Urinary bladder (tissue), 4 donors: ENCODE data around the gene HPSE2. TPM values are rescaled to one million over a fixed set of nuclear protein-coding genes. Genes with fewer than 3 reads are reported as not detected.
"Not testable (repeated sequence)": the region's sequence is repeated elsewhere in the genome, so short reads cannot be mapped to it uniquely, and the experiment has no call there.

Experiments
- DNase-seq: peaks from one replicate; pipeline ENCODE4 v3.0.0-alpha.2; 2015; ENCODE audit errors: extremely low spot score
- H3K27ac ChIP-seq: one replicate; pipeline ENCODE4 v1.5.1; 2013; ENCODE audit warnings: low read depth, mild to moderate bottlenecking, moderate library complexity
- H3K36me3 ChIP-seq: one replicate; pipeline ENCODE4 v1.6.1; 2013; ENCODE audit warnings: mild to moderate bottlenecking, moderate library complexity; ENCODE audit not compliant: insufficient read depth
- H3K4me1 ChIP-seq: one replicate; pipeline ENCODE4 v1.6.1; 2013; ENCODE audit warnings: mild to moderate bottlenecking, moderate library complexity; ENCODE audit not compliant: insufficient read depth
- H3K4me3 ChIP-seq: one replicate; pipeline ENCODE4 v1.5.1; 2013; ENCODE audit warnings: low read depth, low read length
- WGBS: extraction: QIAGEN DNeasy Blood & Tissue Kit; methylation state at CpG from one replicate; pipeline ENCODE4 v1.1.7; 2013; 5-methylcytosine and 5-hydroxymethylcytosine counted together
- polyA plus RNA-seq: library from polyadenylated mRNA; stranded (reverse); fragments of 200-250 nt; gene quantifications from one replicate; pipeline ENCODE4 v1.2.3, GENCODE V29; 2013
- total RNA-seq: library from RNA; depleted of rRNA; stranded (reverse); fragments of >200 nt; gene quantifications from one replicate; pipeline ENCODE4 v1.2.3, GENCODE V29; 2014
- donor health status: healthy with polysubstance abuse.
- donor health status: healthy.

HPSE2 gene
- total and polyA plus RNA-seq, 2 donors: 46.3 to 48.1 TPM

- Histone ChIP-seq H3K27ac (no peak overlapping the region), H3K4me3 (no peak overlapping the region), H3K4me1 (no peaks in the 10 kb centered on the region), H3K36me3 (no peaks in the 10 kb centered on the region)
- WGBS: 66% methylated on average over 8 of the region's 8 CpGs
- no peak for DNase-seq
These were observed 707.4 kb downstream of the HPSE2 start for GRCh38 chr10:98528166-98528804.

GRCh38 chr10:98525969-98526368, 709.7 kb downstream of the HPSE2 start:
- Histone ChIP-seq H3K4me1 (no peaks in the 10 kb centered on the region), H3K36me3 (no peaks in the 10 kb centered on the region), H3K27ac (no peak overlapping the region), H3K4me3 (no peak overlapping the region)
- no peak for DNase-seq
- 97% methylated on average over 3 of the region's 3 CpGs for WGBS

DNA sequence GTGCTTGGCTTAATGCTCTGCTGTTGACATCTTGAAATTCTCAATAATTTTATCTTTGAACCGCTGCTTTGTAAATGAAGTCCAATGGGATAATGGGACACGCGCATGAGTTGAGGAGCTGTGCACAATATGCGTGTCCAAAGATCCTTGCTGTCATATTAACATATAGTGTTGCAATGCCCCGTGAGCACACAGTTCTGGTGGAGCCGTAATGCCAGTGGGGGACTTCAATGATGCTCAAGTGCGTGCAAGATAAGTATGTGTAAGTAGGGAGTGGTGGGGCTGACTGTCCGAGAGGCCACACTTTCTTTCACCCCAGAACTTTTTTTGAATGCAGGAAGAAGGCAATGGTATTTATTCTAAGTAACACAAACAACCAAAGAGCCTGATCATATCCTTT, 711.5 kb downstream of the HPSE2 start:
- Histone ChIP-seq H3K36me3 (no peaks in the 10 kb centered on the region), H3K4me3 (no peak overlapping the region), H3K4me1 (no peaks in the 10 kb centered on the region), H3K27ac (no peak overlapping the region)
- no peak for DNase-seq
- 83% methylated on average over 8 of the region's 8 CpGs for WGBS

GRCh38 chr10:98519841-98520240, 715.8 kb downstream of the HPSE2 start:
- DNase-seq: no peak
- no peak overlapping the region for H3K27ac ChIP-seq
- no peak overlapping the region for H3K4me3 ChIP-seq
- 69% methylated on average over 2 of the region's 2 CpGs for WGBS
- no peaks in the 10 kb centered on the region for H3K4me1 ChIP-seq
- H3K36me3 ChIP-seq: no peaks in the 10 kb centered on the region

- Histone ChIP-seq H3K36me3 (no peaks in the 10 kb centered on the region), H3K4me1 (no peaks in the 10 kb centered on the region), H3K4me3 (no peak overlapping the region), H3K27ac (no peak overlapping the region)
- WGBS: 76% methylated on average over 2 of the region's 2 CpGs
- DNase-seq: no peak
These were observed 718.0 kb downstream of the HPSE2 start for GRCh38 chr10:98517672-98518071.

GRCh38 chr10:98516352-98516751, 719.3 kb downstream of the HPSE2 start:
- Histone ChIP-seq H3K36me3 (no peaks in the 10 kb centered on the region), H3K4me1 (no peaks in the 10 kb centered on the region), H3K27ac (no peak overlapping the region), H3K4me3 (no peak overlapping the region)
- no peak for DNase-seq
- whole genome bisulfite sequencing: 59% methylated on average over 2 of the region's 2 CpGs

DNA sequence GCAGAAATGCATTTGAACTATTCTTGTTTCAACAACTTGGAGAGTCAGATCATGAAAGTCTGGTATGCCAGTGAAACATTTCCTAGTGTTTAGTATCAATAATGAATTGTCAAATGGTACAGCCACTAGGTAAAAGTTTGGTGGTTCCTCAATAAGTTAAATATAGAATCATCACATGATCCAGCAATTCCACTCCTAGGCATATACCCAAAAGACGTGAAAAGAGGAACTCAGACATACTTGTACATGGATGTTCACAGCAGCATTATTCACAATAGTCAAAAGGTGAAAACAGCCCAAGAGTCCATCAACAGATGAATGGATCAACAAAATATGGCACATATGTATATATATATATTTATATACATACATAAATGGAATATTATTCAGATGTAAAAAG, 721.9 kb downstream of the HPSE2 start:
- Histone ChIP-seq H3K4me1 (no peaks in the 10 kb centered on the region), H3K36me3 (no peaks in the 10 kb centered on the region), H3K27ac (no peak overlapping the region), H3K4me3 (no peak overlapping the region)
- 83% methylated on average over 1 of the region's 1 CpG for WGBS
- DNase-seq: no peak

GRCh38 chr10:98511876-98512275, 723.8 kb downstream of the HPSE2 start:
- Histone ChIP-seq H3K36me3 (no peaks in the 10 kb centered on the region), H3K27ac (no peak overlapping the region), H3K4me1 (no peaks in the 10 kb centered on the region), H3K4me3 (no peak overlapping the region)
- DNase-seq: no peak
- WGBS: 83% methylated on average over 1 of the region's 1 CpG

GRCh38 chr10:98510412-98510995, 725.1 kb downstream of the HPSE2 start:
- H3K4me1 ChIP-seq: no peaks in the 10 kb centered on the region
- no peak overlapping the region for H3K4me3 ChIP-seq
- 91% methylated on average over 4 of the region's 4 CpGs for WGBS
- H3K27ac ChIP-seq: no peak overlapping the region
- DNase-seq: no peak
- no peaks in the 10 kb centered on the region for H3K36me3 ChIP-seq

DNA sequence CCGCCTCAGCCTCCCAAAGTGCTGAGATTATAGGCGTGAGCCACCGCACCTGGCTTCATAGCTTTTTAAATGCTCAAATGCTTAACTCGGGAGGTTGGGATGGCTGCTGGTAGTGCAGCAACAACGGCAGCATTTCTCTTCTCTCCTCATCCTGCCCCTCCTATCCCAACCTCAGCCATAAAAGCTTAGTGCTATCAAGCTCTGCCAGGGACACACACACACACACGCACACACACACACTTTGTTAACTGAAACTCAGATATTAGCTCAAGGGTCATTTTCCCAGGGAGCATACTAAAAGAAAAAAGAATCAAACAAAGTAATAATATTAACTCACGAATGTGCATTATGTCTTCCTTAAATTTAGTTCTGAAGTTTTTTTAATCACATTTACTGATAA, 725.9 kb downstream of the HPSE2 start:
- no peaks in the 10 kb centered on the region for H3K36me3 ChIP-seq
- WGBS: 73% methylated on average over 7 of the region's 7 CpGs
- H3K4me3 ChIP-seq: no peak overlapping the region

DNA sequence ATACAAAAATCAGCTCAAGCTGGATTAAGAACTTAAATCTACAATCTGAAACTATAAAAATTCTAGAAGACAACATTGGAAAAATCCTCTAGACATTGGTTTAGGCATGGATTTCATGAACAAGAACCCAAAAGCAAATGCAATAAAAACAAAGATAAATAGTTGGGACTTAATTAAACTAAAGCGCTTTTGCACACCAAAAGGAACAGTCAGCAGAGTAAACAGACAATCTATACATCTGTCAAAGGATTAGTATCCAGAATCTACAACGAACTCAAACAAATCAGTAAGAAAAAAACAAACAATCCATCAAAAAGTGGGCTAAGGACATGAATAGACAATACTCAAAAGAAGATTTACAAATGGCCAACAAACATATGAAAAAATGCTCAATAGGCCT, 733.1 kb downstream of the HPSE2 start:
- not testable (repeated sequence) for H3K36me3 ChIP-seq, DNase-seq, H3K27ac ChIP-seq, H3K4me3 ChIP-seq, H3K4me1 ChIP-seq
- WGBS: 91% methylated on average over 2 of the region's 2 CpGs

More for the DNA sequence above, 725.9 kb downstream of the HPSE2 start:
- Histone ChIP-seq H3K4me1 (no peaks in the 10 kb centered on the region), H3K27ac (no peak overlapping the region)
- DNase-seq: no peak

DNA sequence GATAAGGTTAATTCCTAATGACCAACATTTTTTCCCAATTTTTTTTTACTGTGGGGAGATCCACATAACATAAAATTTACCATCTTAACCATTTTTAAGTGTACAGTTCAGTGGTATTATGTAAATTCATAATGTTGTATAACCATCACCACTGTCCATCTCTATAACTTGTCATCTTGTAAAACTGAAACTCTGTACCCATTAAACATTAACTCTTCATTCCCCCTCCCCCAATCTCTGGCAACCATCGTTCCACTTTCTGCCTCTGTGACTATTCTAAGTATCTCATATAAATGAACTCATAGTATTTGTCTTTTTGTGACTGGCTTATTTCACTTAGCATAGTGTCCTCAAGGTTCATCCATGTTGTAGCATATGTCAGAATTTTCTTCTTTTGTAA, 742.9 kb downstream of the HPSE2 start:
- Histone ChIP-seq H3K4me1 (no peaks in the 10 kb centered on the region), H3K27ac (no peak overlapping the region), H3K36me3 (no peaks in the 10 kb centered on the region), H3K4me3 (no peak overlapping the region)
- 85% methylated on average over 1 of the region's 1 CpG for WGBS
- no peak for DNase-seq

DNA sequence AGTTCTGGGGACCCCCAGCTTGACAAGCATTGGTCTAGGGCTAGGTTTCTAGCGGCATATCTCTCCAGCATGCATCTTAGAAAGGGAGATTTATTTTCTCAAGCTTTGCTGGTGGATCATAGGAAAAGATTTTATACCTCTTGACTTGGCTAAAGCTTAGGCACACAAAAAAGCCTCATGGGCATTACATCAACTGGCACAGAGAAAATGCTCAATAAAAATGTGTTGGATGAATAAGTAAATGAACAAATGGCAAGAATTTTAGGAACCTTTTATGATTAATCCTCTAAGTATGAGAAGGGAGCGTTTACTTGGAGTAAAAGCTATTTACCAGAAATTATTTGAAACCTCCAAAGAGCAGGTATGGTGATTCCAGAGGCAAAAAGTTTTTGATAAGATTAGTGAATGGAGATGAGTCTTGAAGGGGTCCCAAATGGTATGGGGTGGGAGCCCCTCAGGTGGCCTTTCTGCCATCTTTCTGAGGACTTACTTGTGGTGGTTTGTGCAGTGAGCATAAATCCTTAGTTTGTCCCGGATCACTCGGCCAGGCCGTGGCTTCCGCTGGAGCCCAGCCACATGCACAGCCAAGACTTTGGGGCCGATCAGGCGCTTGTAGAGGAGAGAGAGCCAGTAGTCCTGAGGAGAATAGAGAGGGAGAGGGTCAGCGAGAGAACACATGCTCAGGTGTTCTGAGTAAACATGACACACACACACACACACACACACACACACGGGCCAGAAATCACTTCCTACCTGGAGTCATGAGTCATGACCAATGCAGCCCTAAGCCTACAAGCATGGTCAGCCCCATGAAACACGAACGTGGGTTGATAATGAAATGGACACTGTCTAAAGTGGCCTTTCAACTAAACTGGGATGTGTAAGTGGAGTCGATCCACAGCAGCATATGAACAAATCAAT, 745.8 kb downstream of the HPSE2 start:
- Histone ChIP-seq H3K27ac (no peak overlapping the region), H3K4me3 (no peak overlapping the region), H3K36me3 (no peaks in the 10 kb centered on the region), H3K4me1 (no peaks in the 10 kb centered on the region)
- DNase-seq: no peak
- WGBS: 92% methylated on average over 13 of the region's 13 CpGs
